WI38 (cell line): Measurements from ENCODE around the gene PURA.

ENCODE experiments used
- H3K4me3 ChIP-seq: 2 replicates; pipeline ENCODE4 v1.5.1; 2011; ENCODE audit warnings: low read depth, mild to moderate bottlenecking, control low read depth, low read length
- TF ChIP-seq, protein P1 (sequence below): IDR thresholded peaks from 2 replicates; pipeline ENCODE4 v1.5.1; 2012; ENCODE audit warnings: low read depth, mild to moderate bottlenecking, control low read depth, low read length

The PURA gene

DNA sequence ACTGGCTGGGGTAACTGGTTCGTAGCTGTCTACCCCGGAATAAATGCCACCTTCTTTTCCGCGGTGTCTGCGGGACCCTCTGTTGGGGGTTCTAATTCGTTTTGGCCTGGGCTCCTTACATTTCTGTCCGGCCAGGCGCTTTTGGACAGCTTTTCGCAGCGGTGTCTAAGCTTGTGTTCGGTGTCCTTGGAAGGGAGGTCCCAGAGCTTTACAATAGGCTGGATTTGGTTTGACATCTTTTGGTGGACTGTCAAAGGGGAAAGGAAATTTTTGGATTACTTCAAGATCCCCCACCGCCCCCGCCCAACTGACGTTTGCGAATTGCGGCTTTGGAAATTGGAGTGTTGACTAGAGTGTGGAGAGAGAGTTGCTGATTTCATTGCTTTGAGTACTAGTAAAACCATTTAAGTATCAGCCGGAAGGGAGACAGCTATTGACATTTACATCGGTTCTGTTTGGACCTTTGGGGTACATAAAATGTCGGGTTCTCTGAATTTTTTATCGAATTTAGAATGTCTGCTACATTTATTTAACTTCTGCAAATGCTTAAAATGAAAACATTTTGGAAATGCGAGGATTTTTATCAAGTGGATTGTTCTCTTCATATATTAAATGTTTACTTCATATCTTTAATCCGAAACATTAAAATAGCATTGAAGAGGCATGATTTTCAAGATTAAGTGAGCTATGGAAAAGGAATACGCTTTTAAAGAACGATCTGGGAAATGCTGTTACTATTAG is 4.7 kb upstream of the PURA start:
- TF ChIP-seq, protein P1, sequence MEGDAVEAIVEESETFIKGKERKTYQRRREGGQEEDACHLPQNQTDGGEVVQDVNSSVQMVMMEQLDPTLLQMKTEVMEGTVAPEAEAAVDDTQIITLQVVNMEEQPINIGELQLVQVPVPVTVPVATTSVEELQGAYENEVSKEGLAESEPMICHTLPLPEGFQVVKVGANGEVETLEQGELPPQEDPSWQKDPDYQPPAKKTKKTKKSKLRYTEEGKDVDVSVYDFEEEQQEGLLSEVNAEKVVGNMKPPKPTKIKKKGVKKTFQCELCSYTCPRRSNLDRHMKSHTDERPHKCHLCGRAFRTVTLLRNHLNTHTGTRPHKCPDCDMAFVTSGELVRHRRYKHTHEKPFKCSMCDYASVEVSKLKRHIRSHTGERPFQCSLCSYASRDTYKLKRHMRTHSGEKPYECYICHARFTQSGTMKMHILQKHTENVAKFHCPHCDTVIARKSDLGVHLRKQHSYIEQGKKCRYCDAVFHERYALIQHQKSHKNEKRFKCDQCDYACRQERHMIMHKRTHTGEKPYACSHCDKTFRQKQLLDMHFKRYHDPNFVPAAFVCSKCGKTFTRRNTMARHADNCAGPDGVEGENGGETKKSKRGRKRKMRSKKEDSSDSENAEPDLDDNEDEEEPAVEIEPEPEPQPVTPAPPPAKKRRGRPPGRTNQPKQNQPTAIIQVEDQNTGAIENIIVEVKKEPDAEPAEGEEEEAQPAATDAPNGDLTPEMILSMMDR = no peak
- H3K4me3 ChIP-seq = peak overlapping the region; percentile 89

DNA sequence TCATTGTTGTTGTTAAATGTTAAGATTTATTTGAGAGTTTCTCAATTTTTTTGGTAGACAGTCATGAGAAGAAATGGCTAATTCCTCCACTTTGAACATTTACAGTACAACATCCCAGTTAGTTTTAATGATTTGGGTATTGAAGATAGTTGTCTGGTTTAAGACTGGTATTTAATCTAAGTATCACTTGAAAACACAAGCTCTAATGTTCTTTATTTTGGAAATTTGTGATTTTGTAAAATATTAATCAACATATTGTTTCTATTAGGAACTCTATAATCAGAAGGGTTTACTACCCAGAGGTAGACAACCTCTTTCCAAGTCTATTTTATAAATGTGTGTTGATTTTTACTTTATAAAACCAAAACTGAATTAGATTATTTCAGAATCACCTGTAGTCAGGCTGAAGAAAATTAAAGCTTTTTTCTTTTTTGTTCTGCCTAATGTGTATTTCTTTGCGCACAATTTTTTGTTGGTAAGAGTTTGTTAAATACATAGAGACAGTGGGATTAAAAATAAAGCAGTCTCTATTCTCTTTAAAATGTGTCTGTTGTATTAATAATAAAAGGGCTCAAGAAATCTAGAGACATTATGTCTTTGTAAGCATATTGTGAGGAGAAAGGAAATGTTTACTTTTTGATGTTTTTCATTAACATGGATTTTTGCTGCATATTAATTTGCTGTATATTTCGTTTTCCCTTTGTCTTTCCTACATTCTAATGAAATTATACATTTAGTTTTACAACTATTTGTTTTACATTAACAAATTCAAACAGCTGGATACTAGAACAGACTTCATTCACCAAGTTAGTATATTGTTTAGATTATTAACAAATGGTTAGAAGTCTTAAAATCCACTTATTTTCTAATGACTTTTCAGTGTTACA is 3.9 kb upstream of the PURA start:
- peak overlapping the region; percentile 89 for H3K4me3 ChIP-seq
- TF ChIP-seq, protein P1 = no peak

DNA sequence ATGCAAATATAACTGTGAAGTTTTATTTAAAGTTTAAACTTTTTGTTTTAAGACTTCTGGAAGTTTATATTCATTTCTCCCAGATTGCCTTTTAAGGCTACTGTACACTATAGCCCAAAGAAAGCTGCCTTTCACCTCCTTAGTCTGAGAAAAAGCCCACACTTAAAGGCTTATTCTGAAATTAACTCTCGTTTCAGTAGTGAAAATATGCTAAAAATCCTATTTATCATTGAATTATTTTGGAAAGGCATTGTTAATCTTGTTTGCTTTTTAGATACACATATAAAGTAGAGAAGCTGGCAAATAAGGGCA is 3.3 kb upstream of the PURA start:
- TF ChIP-seq, protein P1 = no peak
- no peak overlapping the region for H3K4me3 ChIP-seq

DNA sequence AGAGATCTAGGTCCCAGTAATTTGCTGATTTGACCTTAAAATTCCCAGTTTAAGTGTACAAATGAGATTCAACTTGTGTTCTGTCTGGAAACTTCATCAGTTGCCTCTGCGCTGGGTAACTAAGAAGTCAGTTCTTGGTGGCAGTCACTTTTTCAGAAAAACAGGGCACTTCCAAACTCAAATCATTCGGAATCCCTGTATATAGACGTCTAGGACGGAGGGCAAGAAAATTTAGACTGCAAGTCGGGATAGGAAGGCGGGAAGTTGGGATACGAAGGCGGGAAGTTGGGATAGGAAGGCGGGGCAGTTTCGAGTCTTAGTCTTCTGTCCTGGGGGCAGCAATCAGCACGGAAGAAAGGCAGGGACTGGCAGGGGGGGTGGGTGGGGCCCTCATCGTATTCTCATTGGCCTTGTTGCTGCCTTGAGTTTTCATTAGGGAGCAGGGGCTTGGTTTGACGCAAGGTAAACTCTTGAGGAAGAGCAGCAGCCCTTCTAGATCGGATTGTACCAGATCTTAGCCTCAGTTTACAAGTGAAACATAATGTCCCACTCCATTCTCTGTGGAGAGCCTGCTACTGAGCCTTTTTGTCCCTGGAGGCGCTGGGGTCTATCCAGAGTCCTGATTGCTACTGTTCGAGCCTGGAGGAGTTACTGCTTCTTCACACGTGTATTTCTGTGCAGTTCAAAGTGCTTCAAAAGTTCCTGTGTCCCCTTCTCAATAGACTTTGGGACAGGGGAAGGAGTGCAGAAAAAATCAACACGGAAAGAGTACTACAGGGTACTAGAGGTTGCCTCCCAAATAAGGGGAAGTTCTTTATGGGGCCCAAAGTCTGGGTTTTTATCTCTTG is 2.7 kb upstream of the PURA start:
- no peak overlapping the region for H3K4me3 ChIP-seq

DNA sequence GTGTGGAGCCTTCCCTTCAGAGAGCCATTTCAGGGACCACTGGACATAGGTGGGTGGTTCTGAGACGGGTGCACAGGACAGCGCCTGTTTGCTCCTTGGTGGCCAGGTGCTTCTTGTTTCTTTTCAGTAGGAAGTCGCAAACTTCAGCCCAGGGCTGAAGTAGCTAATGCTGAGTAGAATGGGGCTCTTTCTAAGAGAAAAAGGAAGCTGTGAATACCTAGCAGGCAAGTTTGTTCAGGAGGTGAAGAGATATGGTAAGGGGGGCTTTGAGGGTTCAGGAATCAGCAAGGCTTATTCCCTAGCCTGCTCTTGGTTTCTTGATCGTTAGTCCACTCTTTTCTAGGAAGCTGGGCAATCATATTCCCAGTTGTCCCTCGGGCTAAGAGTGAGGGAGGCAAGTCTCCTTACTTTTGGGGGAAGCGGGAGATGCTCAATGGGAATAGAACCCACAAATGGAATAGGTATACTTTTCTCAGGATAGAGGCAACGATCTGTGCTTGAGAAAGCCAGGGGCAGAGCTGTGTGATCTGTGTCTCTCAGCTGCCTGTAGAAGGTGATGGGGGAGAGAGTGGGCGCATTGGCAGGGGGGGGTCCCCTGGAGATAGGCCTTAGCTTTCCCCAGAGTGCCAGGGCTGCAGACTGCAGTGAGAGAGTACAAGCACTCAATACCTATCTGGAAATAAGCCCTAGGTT is 1.9 kb upstream of the PURA start:
- TF ChIP-seq, protein P1 = no peak
- H3K4me3 ChIP-seq = no peak overlapping the region; the same call in 1 of the 2 replicates

More for the DNA sequence above, 2.7 kb upstream of the PURA start:
- TF ChIP-seq, protein P1 = no peak

DNA sequence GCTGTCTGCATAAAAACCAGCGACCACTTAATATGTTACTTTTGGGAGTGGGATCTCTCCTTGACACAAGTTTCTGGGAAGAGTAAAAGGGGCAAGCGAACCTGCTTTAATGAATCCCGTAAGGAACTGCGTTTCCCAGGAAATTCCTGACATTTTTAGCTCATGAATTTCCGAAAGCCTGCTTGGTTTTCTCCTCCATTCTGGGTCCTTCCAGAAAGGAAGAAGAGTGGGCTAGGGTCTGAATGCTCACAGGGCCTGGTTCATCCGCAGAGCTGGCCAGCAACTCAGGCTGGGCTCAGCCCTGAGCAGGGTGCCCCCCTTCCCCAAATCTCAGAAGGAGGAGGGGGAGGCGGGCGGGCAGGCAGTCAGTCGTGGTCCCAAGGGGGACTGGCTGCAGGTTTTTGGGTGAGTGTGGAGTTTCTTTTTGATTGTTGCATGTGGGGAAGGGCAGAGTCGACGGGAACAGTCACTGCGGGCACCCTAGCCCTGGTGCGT is 1.2 kb upstream of the PURA start:
- H3K4me3 ChIP-seq = peak overlapping the region; percentile 79
- TF ChIP-seq, protein P1 = no peak
